Keratinocyte (primary cell): ENCODE measurements around the gene PDE12.

ENCODE experiments used
- EZH2 ChIP-seq: IDR thresholded peaks from one replicate; pipeline ENCODE4 v1.6.1; 2012; ENCODE audit warnings: inconsistent platforms, mild to moderate bottlenecking, low read length, moderate library complexity
- TF ChIP-seq, protein P1 (sequence below), 3 experiments: IDR thresholded peaks in 1 of 3; conservative IDR thresholded peaks in 1 of 3; optimal IDR thresholded peaks in 1 of 3; 2 replicates in 2 of 3; 3 replicates in 1 of 3; pipeline versions ENCODE3 to v1.5.1; 2011; ENCODE audit warnings: low read length in 3 of 3, mild to moderate bottlenecking in 3 of 3, moderate library complexity in 2 of 3, control low read depth in 1 of 3, inconsistent platforms in 1 of 3; ENCODE audit not compliant: insufficient read depth in 2 of 3; ENCODE audit errors: extremely low read depth in 1 of 3

DNA sequence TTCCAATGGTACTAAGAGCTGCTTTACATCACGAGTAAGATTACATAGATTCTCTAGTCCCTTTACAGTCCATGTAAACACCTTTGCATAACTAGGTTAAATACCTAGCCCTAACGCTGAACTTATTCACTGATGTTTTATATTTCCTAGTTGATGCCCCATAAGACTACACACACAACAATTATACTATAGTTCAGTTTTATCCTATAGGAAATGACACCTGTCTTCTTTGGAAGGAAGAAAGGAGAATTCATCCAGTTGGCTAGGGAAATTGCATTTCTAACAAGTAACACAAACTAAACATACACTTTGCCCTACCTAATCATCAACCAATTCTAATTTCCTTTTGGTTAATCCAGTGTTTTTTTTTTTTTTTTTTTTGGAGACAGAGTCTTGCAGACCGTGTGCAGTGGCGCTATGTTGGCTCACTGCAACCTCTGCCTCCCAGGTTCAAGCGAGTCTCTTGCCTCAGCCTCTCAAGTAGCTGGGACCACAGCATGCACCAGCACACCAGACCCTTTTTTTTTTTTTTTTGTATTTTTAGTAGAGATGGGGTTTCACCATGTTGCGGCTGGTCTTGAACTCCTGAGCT is 13.9 kb downstream of the PDE12 start:
- TF ChIP-seq EZH2: no peak
- TF ChIP-seq, protein P1, sequence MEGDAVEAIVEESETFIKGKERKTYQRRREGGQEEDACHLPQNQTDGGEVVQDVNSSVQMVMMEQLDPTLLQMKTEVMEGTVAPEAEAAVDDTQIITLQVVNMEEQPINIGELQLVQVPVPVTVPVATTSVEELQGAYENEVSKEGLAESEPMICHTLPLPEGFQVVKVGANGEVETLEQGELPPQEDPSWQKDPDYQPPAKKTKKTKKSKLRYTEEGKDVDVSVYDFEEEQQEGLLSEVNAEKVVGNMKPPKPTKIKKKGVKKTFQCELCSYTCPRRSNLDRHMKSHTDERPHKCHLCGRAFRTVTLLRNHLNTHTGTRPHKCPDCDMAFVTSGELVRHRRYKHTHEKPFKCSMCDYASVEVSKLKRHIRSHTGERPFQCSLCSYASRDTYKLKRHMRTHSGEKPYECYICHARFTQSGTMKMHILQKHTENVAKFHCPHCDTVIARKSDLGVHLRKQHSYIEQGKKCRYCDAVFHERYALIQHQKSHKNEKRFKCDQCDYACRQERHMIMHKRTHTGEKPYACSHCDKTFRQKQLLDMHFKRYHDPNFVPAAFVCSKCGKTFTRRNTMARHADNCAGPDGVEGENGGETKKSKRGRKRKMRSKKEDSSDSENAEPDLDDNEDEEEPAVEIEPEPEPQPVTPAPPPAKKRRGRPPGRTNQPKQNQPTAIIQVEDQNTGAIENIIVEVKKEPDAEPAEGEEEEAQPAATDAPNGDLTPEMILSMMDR (optimal IDR thresholded peaks at IDR 0.05 in 1 of 3, IDR thresholded peaks at IDR 0.05 in 1 of 3, conservative IDR thresholded peaks at IDR 0.05 in 1 of 3; ENCODE audit: extremely low read depth in 1 of 3, insufficient read depth in 2 of 3, low read length in 3 of 3): no peak
